Measurements from ENCODE around the gene SP9. TPM values are rescaled to one million over a fixed set of nuclear protein-coding genes. Genes with fewer than 3 reads are reported as not detected.

Gene SP9
- total and polyA plus RNA-seq, 9 of the 15 experiments (the other 6 are each of a cell fraction or from before 2014, with no cell fraction given) = 0.04 to 0.23 (median 0.11) TPM; not detected in 3

GRCh38 chr2:174334781-174335251 lies at the start of gene SP9 (continued):
- TF ChIP-seq ZBTB40 (IDR thresholded peaks at IDR 0.05) (no peak), ZBTB40 (CRISPR knock-in tag; IDR thresholded peaks at IDR 0.05) (peak; percentile 62; the same call in 1 of the 2 replicates), PRMT5 (CRISPR knock-in tag; IDR thresholded peaks at IDR 0.05) (no peak), ZNF282 (CRISPR knock-in tag; IDR thresholded peaks at IDR 0.05) (peak; percentile 91; the same call in 1 of the 2 replicates), NFXL1 (CRISPR knock-in tag; IDR thresholded peaks at IDR 0.05) (no peak), FOXJ3 (CRISPR knock-in tag; IDR thresholded peaks at IDR 0.05) (peak; percentile 32; the same call in 1 of the 2 replicates), RBM25 (IDR thresholded peaks at IDR 0.05; ENCODE audit: low read depth, low read length, severe bottlenecking) (peak; percentile 49), BRCA1 (IDR thresholded peaks at IDR 0.05) (no peak), BRCA1 (CRISPR knock-in tag; IDR thresholded peaks at IDR 0.05) (no peak), NR2F6 (CRISPR knock-in tag; IDR thresholded peaks at IDR 0.05) (no peak), ZNF431 (CRISPR knock-in tag; IDR thresholded peaks at IDR 0.05) (peak; percentile 78; the same call in 1 of the 2 replicates), GTF3C2 (IDR thresholded peaks at IDR 0.05; ENCODE audit: borderline replicate concordance, extremely low read depth, insufficient read length) (no peak), CHCHD3 (CRISPR knock-in tag; IDR thresholded peaks at IDR 0.05) (no peak)
- TF ChIP-seq, protein P1, sequence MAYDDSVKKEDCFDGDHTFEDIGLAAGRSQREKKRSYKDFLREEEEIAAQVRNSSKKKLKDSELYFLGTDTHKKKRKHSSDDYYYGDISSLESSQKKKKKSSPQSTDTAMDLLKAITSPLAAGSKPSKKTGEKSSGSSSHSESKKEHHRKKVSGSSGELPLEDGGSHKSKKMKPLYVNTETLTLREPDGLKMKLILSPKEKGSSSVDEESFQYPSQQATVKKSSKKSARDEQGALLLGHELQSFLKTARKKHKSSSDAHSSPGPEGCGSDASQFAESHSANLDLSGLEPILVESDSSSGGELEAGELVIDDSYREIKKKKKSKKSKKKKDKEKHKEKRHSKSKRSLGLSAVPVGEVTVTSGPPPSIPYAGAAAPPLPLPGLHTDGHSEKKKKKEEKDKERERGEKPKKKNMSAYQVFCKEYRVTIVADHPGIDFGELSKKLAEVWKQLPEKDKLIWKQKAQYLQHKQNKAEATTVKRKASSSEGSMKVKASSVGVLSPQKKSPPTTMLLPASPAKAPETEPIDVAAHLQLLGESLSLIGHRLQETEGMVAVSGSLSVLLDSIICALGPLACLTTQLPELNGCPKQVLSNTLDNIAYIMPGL (CRISPR knock-in tag; IDR thresholded peaks at IDR 0.05) = no peak
